Measurements from ENCODE around the gene NOD1. TPM values are rescaled to one million over a fixed set of nuclear protein-coding genes. Genes with fewer than 3 reads are reported as not detected.

Gene NOD1
- polyA plus RNA-seq, 3 donors = 7.2 to 8.5 (median 8.1) TPM

DNA sequence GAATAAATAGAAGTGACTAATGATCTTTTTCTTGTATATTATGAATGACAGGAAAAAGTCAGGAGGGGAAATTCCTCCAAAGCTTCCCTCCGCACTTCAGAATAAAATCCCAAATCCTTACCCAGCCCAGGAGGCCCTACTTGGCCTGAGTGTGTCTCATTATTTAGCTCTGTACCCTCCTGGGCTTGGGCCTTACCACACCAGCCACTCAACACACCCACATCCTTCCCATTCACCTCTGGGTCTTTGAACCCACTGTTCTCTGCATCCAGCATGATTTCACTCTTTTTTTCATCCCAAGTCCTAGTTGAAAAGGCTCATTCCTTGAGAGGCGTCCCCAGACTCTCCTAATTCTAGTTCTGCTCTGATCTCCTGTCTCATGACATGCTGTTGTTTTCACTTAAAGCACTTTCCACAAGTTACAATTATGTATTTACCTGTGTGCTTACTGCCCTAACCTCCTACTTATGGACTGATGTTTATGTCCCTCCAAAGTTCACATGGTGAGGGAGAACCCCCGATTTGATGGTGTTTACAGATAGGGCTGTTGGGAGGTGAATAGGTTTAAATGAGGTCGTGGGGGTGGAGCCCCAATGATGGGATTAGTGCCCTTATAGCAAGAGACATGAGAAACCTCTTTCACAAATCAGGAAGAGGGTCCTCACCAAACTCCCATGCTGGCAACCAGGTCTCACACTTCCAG, 6.4 kb downstream of the NOD1 start:
- no peak for DNase-seq (ENCODE audit: low read depth in 3 of 3, low spot score in 2 of 3)

DNA sequence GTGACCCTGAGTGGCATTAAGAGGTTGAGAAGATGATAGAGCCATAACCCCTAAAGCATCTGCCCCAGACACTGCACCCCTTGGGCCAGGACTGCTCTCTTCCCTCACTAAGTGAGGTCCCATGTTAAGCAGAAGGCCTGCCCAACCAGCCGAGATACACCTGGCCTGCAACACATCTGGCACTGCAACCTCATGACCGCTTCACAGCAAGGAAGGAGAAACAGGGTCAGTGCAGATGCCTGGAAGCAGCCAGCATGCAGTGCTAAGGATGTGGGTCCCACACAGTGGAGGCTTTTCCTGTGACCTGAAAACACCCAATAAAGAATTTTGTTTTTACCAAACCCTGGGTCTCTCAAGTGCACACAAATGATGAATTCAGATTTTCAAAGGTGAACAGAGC, 7.4 kb downstream of the NOD1 start:
- no peak for DNase-seq (ENCODE audit: low read depth in 3 of 3, low spot score in 2 of 3)

DNA sequence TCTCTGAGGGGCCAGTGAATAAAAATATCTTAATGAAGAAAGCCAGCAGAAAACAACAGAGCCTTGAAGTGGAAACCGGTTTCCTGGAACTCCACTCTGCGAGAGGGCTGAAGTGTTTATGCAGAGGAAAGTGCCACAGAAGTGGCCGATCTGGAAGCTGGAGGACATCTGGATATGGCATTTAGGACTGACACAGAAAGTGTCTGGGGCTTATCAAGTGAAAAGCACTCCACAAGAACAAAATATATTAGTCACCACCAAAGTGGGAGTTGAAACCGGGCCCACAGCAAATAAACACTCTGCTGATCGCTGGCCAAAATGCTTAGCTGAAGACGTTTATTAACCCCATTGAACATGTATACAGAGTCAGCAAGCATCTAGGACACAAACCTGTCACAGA, 7.8 kb downstream of the NOD1 start:
- DNase-seq (ENCODE audit: low read depth in 3 of 3, low spot score in 2 of 3) = no peak

DNA sequence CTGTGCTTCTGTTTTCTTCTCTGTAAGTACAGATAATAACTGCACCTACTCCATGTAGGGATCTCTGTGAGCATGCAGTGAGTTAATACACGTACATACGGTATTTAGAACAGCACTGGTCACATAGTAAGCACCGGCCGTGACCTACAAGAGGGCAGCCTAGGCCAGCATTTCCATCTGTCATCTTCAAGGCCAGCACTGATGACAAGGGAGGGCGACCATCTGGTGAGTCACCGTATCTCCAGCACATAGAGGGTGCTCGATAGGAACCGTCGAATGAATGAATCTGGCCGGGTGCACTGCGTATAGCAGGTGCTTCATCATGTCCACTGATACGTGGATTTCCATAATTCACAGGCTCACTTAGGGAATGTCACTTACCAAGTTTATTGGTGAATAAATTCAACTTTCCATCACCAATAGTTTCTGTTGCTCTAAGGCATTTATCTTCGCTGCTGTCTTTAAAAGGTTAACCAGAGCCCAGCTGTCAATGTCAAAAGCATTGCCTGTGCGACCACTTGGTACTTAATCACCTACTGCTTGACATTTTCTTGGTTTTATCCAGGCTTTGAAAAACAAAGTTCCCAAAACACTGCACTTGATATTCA, 8.3 kb downstream of the NOD1 start:
- no peak for DNase-seq (ENCODE audit: low read depth in 3 of 3, low spot score in 2 of 3)

DNA sequence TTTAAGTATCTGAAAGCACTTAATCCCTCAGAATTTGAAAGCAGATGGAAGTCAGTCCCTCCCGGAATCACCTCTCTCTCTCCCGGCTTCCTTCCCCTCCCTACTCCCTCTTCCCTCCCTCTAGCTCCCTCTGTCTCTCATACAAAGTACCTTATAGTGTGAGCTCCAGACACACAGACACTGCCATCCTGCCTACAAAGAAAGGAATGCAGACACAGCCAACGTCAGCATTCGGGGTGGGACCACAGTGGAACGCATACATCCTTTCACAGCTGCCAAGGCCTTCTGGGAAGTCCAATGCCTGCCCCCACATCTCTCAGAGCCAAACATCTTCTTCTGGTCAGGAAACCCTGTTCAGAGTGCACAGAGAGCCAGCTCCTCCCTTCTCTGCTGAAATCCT, 9.3 kb downstream of the NOD1 start:
- no peak for DNase-seq (ENCODE audit: low read depth in 3 of 3, low spot score in 2 of 3)

DNA sequence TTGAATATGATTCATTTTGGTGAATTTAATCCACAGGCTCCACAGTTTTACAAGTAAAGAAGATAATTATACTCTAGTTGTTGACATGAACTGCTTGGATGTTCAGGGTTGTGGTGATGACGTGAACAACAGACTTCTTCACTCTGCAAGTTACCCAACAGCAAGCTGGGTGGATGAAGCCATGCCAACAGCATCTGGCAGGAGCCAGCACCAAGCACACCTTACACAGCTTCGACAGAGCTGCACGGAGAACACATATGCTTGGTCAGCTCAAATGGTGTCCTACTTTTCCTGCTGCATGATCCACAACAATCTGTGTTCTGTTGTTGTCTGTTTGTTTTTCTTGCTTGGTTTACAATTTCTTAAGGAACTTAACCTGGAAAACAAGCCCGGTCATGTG, 9.8 kb downstream of the NOD1 start:
- no peak for DNase-seq (ENCODE audit: low read depth in 3 of 3, low spot score in 2 of 3)

DNA sequence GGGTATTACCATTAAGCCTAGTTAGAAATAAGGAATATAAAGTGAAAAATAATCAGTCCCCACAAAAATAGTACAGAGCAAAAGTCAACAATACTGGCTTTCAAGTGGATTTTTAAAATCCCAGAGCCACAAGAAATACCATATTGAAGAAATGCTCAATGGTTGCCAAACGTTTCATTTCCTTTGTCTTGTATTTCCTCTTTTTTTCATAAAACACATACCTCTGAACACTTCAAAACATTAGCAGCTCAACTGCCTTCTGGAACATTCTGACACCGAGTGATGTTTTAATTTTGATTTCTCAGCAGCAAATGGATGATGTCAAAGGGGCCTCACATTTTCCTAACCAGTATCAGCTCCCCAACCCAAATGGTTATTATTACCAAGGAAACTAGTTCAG, 10.5 kb downstream of the NOD1 start:
- no peak for DNase-seq (ENCODE audit: low read depth in 3 of 3, low spot score in 2 of 3)

DNA sequence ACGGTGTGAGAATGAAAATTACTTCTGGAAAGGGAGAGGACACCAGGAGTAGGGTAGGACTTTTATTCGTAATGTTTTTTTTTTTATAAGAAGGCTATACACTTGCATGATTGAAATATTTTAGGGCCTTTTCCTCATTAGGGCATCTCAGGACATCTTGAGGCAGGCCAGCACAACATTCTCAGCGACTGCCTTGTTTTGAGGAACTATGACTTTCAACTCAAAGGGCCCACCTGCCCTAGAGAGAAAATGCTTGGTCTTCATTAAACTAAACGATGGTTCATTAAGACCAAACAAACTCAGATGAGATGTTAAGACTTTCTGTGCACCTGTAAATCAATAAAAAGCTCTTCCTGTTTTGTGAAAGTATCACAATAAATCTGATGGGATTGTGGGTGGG, 11.3 kb downstream of the NOD1 start:
- no peak for DNase-seq (ENCODE audit: low read depth in 3 of 3, low spot score in 2 of 3)

DNA sequence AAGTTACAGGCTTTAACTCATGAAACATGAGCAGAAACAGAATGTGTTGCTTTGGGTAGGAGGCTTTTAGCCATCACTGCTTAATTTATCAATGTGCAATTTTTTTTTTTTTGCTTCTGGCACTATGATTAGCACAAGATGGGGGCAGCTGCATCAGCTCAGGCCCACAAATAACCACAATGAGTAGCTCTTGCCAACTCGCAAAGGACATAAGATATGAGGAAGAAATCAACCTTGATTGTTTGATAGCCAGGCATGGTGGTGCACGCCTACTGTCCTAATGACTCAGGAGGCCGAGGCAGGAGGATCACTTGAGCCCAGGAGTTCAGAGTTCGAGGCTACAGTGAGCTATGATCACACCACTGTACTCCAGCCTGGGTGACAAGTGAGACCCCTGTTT, 12.3 kb downstream of the NOD1 start:
- no peak for DNase-seq (ENCODE audit: low read depth in 3 of 3, low spot score in 2 of 3)

DNA sequence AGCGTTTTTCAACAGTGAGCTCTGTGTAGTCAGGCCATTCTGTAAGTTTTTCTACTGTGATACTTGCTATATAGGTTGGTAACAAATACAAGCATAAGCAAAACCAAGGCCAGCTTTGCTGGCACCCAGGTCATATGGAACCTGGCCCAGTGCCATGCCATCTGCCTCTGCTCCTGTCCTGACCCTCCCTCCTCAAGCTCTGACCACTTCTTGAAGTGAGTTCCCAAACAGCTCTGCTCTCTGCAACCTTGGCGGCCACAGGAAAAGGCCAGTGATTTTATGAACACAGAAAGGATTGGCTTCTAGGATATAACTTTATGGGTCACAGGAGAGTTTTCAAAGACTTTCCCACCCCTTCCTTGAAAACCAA, 12.8 kb downstream of the NOD1 start:
- no peak for DNase-seq (ENCODE audit: low read depth in 3 of 3, low spot score in 2 of 3)

DNA sequence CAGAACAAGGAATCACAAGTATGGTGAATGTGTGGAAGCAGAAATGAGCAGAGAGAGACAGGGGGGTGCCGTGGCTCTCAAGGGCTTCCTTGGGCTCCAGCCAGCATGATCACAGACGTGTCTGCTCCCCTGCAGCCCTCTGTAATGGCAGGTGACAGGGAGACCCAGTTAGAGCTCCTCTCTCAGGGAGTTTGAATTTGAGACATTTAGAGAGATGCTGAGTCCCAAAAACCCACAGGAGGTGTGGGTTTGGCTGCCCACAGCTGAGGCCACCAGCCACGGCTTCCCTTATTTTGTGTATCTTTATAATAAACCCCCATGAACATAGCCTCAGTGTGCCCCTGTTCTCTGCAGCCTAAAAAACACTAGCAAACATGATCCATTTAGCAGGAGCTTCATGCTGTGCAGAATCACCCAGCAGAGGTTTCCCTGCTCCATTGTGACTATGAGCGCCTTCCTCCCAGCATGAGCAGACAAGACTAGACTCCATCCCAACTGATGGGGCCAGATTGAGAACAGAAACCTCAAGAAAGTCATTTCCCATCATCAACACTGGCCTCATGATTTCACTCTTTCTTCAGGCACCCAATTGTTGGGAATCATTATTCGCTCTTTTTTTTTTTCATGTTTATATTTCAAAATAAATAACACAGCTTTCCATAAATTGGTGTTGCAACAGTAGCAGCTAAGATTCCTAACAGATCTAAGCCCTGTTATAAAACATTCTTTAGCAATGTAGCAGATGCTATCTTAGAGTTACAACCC, 13.4 kb downstream of the NOD1 start:
- DNase-seq (ENCODE audit: low read depth in 3 of 3, low spot score in 2 of 3) = no peak

DNA sequence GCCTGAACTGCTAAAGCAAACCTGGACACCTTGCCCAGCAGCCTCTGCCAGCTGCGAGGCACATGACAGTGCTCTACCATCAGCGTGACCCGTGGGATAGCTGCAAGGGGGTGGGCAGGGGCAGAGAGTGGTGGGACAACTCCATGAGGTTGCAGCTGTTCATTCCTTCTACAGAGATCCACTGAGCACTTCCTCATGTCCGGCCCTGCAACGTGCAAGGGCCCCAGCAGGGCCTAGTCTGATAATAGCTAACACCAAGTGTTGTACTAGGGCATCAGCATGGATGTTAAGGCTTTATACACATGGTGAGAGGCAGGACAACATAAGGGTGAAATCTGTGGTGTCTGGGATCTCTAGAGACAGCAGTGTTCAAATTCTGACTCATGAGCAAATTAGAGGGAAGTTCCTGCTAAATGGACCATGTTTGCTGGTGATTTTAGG, 14.3 kb downstream of the NOD1 start:
- DNase-seq (ENCODE audit: low read depth in 3 of 3, low spot score in 2 of 3) = no peak

DNA sequence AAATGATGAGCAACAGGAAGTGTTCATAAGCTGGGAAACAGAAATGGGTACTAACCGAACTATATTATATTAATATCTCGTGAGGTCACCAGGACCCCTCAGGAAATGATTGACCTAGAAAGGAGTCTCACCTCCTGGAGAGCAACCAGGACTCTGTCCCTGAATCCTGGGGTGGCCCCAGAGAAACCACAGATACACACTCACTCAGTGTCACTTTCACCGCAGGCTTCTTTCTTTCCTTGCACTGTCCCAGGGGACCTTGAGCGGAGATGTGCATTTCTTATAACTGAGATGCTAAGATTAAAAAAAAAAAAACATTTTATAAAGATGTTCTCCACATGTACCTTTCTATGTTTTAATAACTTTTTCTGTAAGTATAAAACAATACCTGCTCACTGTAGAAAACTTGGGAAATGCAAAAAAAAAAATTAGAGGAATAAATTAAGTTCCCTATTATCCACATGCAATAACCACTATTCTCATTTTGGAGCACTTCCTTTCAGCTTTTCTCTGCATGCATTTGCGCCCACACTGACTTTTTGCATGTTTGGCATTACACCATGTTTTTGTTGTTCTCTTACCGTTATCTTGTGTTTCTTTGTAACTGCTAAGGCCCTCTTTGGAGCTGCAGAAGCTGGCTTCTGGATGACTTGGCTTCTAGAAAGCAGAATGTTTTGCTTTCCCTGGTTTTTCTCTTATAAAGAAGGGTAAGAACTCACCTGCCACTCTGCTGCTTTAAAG, 15.0 kb downstream of the NOD1 start:
- no peak for DNase-seq (ENCODE audit: low read depth in 3 of 3, low spot score in 2 of 3)

DNA sequence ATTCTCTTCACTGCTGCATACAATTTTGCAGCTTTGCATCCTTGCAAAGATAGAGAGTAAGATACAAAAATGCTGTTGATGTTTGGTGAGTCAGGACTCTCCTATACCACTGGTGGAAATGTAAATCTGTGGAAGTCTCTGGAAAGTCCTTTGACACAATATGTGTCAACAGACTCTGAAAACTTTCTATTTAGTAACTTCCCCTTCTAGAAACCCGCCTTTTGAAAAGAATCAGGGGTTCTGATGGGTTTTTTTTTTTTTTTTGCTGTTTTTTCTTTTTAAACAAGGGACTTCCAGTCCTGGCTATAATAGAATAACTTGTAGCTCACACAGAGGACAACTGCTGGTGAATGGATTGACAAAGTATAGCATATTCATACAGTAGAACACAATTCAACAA, 16.4 kb downstream of the NOD1 start:
- DNase-seq (ENCODE audit: low read depth in 3 of 3, low spot score in 2 of 3) = no peak

DNA sequence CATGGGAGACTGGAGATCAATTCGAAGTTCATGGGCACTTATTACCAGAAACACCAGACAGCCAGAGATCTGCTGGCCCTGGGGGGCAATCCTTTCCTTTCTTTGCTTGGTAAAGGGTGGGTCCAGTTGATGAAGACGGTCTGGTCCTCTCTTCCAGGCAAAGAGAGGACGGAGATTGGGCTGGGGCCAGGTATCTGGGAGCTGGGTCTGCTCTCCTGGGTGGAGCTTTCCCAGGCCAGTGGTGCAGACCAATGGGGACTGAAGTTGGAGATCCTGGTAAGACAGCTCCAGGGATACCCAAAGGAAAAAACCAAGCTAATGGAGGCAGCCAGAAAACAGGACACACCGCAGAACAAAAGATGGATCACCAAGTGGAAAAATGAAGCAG, 18.3 kb downstream of the NOD1 start:
- DNase-seq (ENCODE audit: low read depth in 3 of 3, low spot score in 2 of 3) = no peak

DNA sequence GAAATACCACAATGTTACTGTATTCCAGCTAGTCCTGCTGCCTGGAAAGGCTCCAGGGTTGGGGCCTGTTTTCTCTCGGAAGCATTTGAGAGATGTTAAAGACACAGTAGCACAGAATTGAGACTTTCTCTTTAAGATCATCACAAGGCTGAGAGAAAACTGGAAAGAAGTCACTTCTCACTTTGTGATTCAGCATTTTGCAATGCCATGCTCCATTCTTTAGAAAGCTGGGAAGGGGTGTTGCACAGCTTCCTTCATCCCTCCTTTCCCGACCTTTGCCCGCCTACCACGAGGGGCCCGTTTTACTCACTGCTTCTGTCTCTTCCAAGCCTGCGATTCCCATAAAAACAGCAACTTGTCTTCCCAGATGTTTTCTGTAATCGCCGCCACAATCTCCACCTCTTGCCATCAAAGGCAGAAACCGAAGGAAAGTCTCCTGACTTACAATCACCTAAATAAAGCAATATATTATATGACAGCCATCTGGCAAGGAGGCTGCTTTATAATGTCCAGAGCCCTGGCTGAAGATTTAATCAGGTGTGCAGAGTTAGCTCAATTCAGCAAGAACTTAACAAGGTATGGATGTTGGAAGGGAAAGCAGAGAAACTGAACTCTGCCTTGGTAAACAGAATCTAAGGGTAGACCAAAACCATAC, 18.9 kb downstream of the NOD1 start:
- DNase-seq (ENCODE audit: low read depth in 3 of 3, low spot score in 2 of 3) = no peak

DNA sequence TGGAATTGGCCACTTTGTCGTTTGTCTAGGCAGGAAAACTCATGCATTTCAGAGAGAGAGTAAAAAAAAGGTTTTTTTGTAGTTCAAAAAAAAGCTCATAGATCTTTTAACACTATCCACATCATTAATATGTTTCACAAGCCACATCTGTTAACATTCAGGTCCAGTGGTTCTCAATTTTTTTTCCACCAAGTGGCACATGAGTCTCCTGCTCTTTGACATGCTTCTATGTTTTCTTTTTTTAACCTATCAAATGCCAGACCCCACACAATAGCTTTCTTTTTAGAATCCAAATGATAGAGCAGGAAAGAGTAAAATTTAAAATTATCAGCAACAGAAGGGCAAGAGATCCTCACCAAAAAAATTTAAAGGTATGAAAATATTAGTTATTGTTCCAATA, 20.3 kb downstream of the NOD1 start:
- DNase-seq (ENCODE audit: low read depth in 3 of 3, low spot score in 2 of 3) = no peak

DNA sequence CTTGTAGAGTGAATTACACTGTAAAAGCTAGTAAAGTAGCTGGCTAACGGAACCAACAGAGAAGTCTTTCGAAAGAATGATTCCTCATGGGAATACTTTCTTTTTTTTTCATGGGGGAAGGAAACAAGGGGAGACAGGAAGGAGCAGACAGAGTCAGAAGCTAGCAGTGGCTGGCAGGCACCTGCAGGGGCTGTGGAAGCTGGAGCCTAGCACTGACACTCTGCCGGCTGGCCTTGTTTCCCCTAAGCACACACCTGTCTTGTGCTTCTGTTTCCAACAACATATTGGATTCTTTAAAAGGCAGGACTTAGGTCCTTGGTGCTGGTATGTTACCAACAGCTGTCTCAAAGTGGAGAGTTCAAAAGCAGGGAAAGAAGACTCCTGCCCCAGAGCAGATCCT, 24.7 kb downstream of the NOD1 start:
- no peak for DNase-seq (ENCODE audit: low read depth in 3 of 3, low spot score in 2 of 3)

DNA sequence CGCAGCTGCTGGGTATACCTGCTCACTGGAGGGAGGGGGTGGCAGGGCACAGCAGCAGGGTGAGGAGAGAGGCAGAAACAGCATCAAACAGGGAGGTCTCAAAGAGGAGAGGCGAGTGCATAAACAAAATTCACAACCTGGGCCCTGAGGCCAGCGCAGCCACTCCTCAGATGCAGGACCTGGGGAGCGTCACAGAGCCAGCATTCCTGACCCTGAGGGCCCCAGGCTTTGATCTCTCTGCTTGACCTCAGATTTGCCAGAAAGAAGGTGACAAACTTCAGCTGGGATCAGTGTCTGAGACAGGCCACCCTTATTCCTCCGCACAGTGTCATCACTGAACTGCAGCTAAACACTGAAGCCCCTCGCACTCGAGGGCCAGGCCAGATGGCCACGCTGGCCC, 25.6 kb downstream of the NOD1 start:
- DNase-seq (ENCODE audit: low read depth in 3 of 3, low spot score in 2 of 3) = no peak

DNA sequence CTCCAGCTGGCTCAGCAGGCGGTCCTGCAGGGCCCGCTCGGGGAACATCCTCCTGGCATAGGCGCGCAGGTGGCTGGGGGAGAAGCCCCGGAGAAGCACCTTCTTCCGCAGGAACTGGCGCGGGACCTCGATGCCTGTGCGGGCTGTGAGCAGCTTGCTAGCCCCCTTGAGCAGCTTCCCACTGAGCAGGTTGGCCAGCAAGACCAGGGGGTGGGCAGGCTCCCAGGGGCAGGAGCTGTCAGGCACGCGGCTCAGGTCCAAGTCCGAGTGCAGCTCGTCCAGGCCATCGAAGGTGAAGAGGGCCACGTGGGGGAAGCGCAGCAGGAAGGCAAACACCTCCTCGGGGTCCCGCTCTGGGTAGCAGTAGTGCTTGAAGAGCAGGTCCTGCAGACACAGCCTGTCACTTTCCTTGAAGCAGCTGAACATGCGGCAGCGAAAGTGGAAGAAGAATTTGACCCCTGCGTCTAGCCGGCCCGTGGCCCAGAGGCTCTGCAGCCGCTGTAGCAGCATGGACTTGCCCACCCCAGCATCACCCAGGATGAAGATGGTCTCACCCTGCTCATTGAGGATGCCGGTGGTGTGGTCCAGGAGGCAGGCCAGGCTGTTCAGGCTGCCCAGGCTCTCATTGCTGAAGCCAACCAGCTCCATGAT, 26.2 kb downstream of the NOD1 start:
- no peak for DNase-seq (ENCODE audit: low read depth in 3 of 3, low spot score in 2 of 3)

Data from right renal cortex interstitium (tissue), 3 donors.